ENCODE data around the gene RNU1-3. TPM values are rescaled to one million over a fixed set of nuclear protein-coding genes. Genes with fewer than 3 reads are reported as not detected.
A peak's percentile ranks its signal among the peaks of the same experiment; 100 is the strongest.
"Not testable (repeated sequence)": the region's sequence is repeated elsewhere in the genome, so short reads cannot be mapped to it uniquely, and the experiment has no call there.

RNU1-3 gene
- total and polyA plus RNA-seq, 2 of the 13 experiments (the other 11 are each of a cell fraction or from before 2014, with no cell fraction given), result under 0.01 to 11,018 TPM

DNA sequence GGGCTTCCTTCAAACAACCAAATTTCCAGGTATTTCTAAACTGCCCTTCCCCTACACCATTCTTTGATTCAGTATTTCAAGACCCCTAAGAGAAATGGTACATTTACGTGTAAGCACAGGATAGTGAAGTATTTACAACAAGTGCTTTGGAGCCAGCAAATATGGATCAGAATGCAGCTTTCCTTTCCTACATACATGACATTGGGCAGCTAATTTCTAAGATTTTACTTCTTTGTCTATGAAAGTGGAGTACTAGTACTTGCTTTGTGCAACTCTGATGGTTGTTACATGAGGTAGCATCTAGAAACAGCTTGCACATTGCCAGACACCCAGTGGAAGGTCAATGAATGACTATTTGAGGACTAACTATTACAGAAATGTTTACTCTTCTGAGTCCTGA lies 15.2 kb downstream of the RNU1-3 start (continued):
- TF ChIP-seq, protein P1, sequence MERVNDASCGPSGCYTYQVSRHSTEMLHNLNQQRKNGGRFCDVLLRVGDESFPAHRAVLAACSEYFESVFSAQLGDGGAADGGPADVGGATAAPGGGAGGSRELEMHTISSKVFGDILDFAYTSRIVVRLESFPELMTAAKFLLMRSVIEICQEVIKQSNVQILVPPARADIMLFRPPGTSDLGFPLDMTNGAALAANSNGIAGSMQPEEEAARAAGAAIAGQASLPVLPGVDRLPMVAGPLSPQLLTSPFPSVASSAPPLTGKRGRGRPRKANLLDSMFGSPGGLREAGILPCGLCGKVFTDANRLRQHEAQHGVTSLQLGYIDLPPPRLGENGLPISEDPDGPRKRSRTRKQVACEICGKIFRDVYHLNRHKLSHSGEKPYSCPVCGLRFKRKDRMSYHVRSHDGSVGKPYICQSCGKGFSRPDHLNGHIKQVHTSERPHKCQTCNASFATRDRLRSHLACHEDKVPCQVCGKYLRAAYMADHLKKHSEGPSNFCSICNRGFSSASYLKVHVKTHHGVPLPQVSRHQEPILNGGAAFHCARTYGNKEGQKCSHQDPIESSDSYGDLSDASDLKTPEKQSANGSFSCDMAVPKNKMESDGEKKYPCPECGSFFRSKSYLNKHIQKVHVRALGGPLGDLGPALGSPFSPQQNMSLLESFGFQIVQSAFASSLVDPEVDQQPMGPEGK (CRISPR knock-in tag; IDR thresholded peaks at IDR 0.05), result peak; percentile 30; the same call in 1 of the 2 replicates
- TF ChIP-seq KLF11 (CRISPR knock-in tag; IDR thresholded peaks at IDR 0.05) (peak; percentile 53; the same call in 1 of the 2 replicates), ZNF331 (CRISPR knock-in tag; IDR thresholded peaks at IDR 0.05) (peak; percentile 51; the same call in 1 of the 2 replicates), RXRB (CRISPR knock-in tag; IDR thresholded peaks at IDR 0.05; ENCODE audit: borderline replicate concordance) (peak; percentile 55; the same call in 1 of the 2 replicates), LCORL (IDR thresholded peaks at IDR 0.05) (peak; percentile 47; the same call in 1 of the 2 replicates), THAP11 (CRISPR knock-in tag; IDR thresholded peaks at IDR 0.05) (peak; percentile 57), HMGXB3 (CRISPR knock-in tag; IDR thresholded peaks at IDR 0.05; ENCODE audit: borderline replicate concordance) (peak; percentile 64; the same call in 1 of the 2 replicates), GATAD1 (CRISPR knock-in tag; IDR thresholded peaks at IDR 0.05) (0 out of 2 replicates have a peak, but pooled peaks have one; percentile 35), KAT7 (CRISPR knock-in tag; IDR thresholded peaks at IDR 0.05; ENCODE audit: borderline replicate concordance) (0 out of 2 replicates have a peak, but pooled peaks have one; percentile 32), NR2F1 (CRISPR knock-in tag; IDR thresholded peaks at IDR 0.05) (peak in 1 of 2 experiments; percentile 32; a peak in 1 of 4 replicates), FOXA1 (CRISPR knock-in tag; IDR thresholded peaks at IDR 0.05) (peak; percentile 55; the same call in 1 of the 2 replicates), CEBPB (IDR thresholded peaks at IDR 0.05; ENCODE audit: borderline replicate concordance, low read depth, low read length) (peak; percentile 64; the same call in 1 of the 2 replicates), FOSL2 (CRISPR knock-in tag; IDR thresholded peaks at IDR 0.05) (peak; percentile 33; the same call in 1 of the 2 replicates), PHB2 (IDR thresholded peaks at IDR 0.05; ENCODE audit: partially characterized antibody) (peak; percentile 43)
- not testable (repeated sequence) for TF ChIP-seq LCORL (CRISPR knock-in tag; IDR thresholded peaks at IDR 0.05); FOXA1 (IDR thresholded peaks at IDR 0.05)
- TF ChIP-seq, protein P2, sequence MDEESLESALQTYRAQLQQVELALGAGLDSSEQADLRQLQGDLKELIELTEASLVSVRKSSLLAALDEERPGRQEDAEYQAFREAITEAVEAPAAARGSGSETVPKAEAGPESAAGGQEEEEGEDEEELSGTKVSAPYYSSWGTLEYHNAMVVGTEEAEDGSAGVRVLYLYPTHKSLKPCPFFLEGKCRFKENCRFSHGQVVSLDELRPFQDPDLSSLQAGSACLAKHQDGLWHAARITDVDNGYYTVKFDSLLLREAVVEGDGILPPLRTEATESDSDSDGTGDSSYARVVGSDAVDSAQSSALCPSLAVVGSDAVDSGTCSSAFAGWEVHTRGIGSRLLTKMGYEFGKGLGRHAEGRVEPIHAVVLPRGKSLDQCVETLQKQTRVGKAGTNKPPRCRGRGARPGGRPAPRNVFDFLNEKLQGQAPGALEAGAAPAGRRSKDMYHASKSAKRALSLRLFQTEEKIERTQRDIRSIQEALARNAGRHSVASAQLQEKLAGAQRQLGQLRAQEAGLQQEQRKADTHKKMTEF (CRISPR knock-in tag; IDR thresholded peaks at IDR 0.05), result peak; percentile 66; the same call in 1 of the 2 replicates

Measured in HepG2 (cell line).